ENCODE results near the gene LAMA1. TPM values are rescaled to one million over a fixed set of nuclear protein-coding genes. Genes with fewer than 3 reads are reported as not detected.

LAMA1 gene
- total RNA-seq, 1 experiment from 2014 or later: 28.8 TPM

GRCh38 chr18:6975084-6975483 is 142.5 kb downstream of the LAMA1 start:
- no peak overlapping the region for H3K9ac ChIP-seq (ENCODE audit: extremely low read depth, insufficient read length, low read length)
- H3K79me1 ChIP-seq (ENCODE audit: insufficient read depth, low read depth, low read length, poor library complexity, severe bottlenecking): no peaks in the 10 kb centered on the region
- no peaks in the 10 kb centered on the region for H4K20me1 ChIP-seq (ENCODE audit: control insufficient read depth, insufficient read depth, insufficient read length)
- H3K56ac ChIP-seq (ENCODE audit: insufficient read length, low read depth, low read length): no peak overlapping the region
- no peak overlapping the region for H3K14ac ChIP-seq (ENCODE audit: insufficient read depth, low read length)
- no peak overlapping the region for H3K18ac ChIP-seq (ENCODE audit: insufficient read length, low read depth, low read length)
- peaks cover 5% of the 10 kb centered on the region in 2 experiments; a peak in 1 of 4 replicates for H3K4me1 Mint-ChIP-seq
- TF ChIP-seq CTCF (conservative IDR thresholded peaks at IDR 0.05): no peak
- no peaks in the 10 kb centered on the region for H3K27me3 Mint-ChIP-seq (ENCODE audit: low read depth)
- no peak overlapping the region for H2BK120ac ChIP-seq (ENCODE audit: low read depth, low read length, poor library complexity, severe bottlenecking)
- H3T11ph ChIP-seq (ENCODE audit: low read length): no peak overlapping the region
- no CpG with 5 or more reads among the region's 6 CpGs for WGBS (ENCODE audit: extremely low coverage, insufficient read length, low lambda C conversion rate)
- H3K27me3 ChIP-seq (ENCODE audit: insufficient read depth, low read length): no peaks in the 10 kb centered on the region
- no peak overlapping the region for H3K4me2 ChIP-seq (ENCODE audit: insufficient read depth, insufficient read length, low read length)
- peaks cover 28 to 68% (median 30%) of the 10 kb centered on the region in 3 experiments for H3K36me3 Mint-ChIP-seq (ENCODE audit: insufficient read depth in 1 of 3, low read depth in 3 of 3)
- no peak overlapping the region for H2AK5ac ChIP-seq (ENCODE audit: insufficient read length, low read length)
- no peak for DNase-seq
- H3K23ac ChIP-seq (ENCODE audit: insufficient read length, low read depth, low read length): no peak overlapping the region
- no peak overlapping the region for H2AFZ ChIP-seq (ENCODE audit: low read length)
- H3K9me3 Mint-ChIP-seq: no peaks in the 10 kb centered on the region
- no peaks in the 10 kb centered on the region for H3K23me2 ChIP-seq (ENCODE audit: insufficient read length, low read depth, low read length, poor library complexity, severe bottlenecking)
- no peak overlapping the region for H3K4me3 Mint-ChIP-seq
- H3K27ac Mint-ChIP-seq: no peak overlapping the region
- H3K4ac ChIP-seq (ENCODE audit: low read depth, low read length): no peak overlapping the region
- H2BK20ac ChIP-seq (ENCODE audit: low read depth, low read length, poor library complexity, severe bottlenecking): no peak overlapping the region
- H2BK15ac ChIP-seq (ENCODE audit: low read depth, low read length): no peak overlapping the region
- no peak overlapping the region for H3K27ac ChIP-seq (ENCODE audit: insufficient read length, low read depth, low read length)
- no peaks in the 10 kb centered on the region for H3K9me3 ChIP-seq (ENCODE audit: control insufficient read depth, low read depth, low read length)
- H4K8ac ChIP-seq (replicated peaks; ENCODE audit: insufficient read length, low read depth, low read length): no peak overlapping the region
- H2BK12ac ChIP-seq (ENCODE audit: insufficient read length, low read depth, low read length): no peak overlapping the region
- H2BK5ac ChIP-seq (ENCODE audit: insufficient read length, low read length): no peak overlapping the region
- H4K91ac ChIP-seq (ENCODE audit: insufficient read length, low read depth, low read length): no peak overlapping the region
- H4K5ac ChIP-seq (ENCODE audit: insufficient read length, low read depth, low read length): no peak overlapping the region
- H3K79me2 ChIP-seq (ENCODE audit: insufficient read depth, low read length): no peaks in the 10 kb centered on the region
- H3K4me1 ChIP-seq (ENCODE audit: insufficient read depth, low read length): peaks cover 2% of the 10 kb centered on the region
